ENCODE measurements around the gene CEP44.
"Not testable (repeated sequence)": the region's sequence is repeated elsewhere in the genome, so short reads cannot be mapped to it uniquely, and the experiment has no call there.

The CEP44 gene

DNA sequence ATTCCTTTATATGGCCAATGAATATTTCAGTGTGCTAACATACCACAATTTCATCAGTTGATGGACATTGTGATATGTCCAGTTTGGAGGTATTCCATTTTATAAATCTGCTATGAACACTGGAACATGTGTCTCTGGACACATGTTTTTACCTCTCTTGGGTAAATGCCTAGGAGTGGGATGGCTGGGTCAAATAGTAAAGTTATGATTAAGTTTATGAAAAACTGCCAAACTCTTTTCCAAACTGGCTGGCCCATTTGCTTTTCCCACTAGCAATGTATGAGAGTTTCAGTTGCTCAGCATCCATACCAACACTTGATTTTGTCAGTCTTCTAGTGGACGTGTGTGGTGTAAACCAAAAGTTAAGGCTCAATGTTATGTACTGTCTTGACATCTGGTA lies 40.5 kb downstream of the CEP44 start:
- DNase-seq (ENCODE audit: low read depth in 2 of 2): no peak

- DNase-seq (ENCODE audit: low read depth in 2 of 2): no peak
Measured at GRCh38 chr4:174324725-174325124, 41.0 kb downstream of the CEP44 start.

GRCh38 chr4:174332741-174333493 lies 49.2 kb downstream of the CEP44 start:
- no peak for DNase-seq (ENCODE audit: low read depth in 2 of 2)

- DNase-seq (ENCODE audit: low read depth in 2 of 2): no peak
Measured at GRCh38 chr4:174334628-174335027, 50.9 kb downstream of the CEP44 start.

GRCh38 chr4:174340714-174341113 lies 57.0 kb downstream of the CEP44 start:
- no peak for DNase-seq (ENCODE audit: low read depth in 2 of 2)

GRCh38 chr4:174349156-174349555 lies 65.4 kb downstream of the CEP44 start:
- no peak for DNase-seq (ENCODE audit: low read depth in 2 of 2)

GRCh38 chr4:174352061-174352819 lies 68.5 kb downstream of the CEP44 start:
- no peak for DNase-seq (ENCODE audit: low read depth in 2 of 2)

- no peak for DNase-seq (ENCODE audit: low read depth in 2 of 2)
Measured at GRCh38 chr4:174357321-174357720, 73.6 kb downstream of the CEP44 start.

DNA sequence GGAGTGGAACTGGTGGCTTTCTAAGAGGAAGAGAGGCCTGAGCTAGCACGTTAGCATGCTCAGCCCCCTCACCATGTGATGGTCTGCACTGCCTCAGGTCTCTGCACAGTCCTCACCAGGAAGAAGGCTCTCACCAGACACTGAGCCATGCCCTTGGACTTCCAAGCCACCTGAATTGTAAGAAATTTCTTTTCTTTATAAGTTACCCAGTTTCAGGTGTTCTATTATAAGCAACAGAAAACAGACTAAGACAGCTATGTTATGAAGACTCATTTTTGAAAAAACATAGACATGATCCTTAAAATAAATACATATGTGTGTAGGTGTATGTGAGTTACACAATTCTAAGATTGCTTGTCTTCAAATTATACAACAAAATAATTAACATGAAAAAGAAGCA lies 74.7 kb downstream of the CEP44 start:
- no peak for DNase-seq (ENCODE audit: low read depth in 2 of 2)

GRCh38 chr4:174358829-174359228 lies 75.1 kb downstream of the CEP44 start:
- DNase-seq (ENCODE audit: low read depth in 2 of 2): no peak

DNA sequence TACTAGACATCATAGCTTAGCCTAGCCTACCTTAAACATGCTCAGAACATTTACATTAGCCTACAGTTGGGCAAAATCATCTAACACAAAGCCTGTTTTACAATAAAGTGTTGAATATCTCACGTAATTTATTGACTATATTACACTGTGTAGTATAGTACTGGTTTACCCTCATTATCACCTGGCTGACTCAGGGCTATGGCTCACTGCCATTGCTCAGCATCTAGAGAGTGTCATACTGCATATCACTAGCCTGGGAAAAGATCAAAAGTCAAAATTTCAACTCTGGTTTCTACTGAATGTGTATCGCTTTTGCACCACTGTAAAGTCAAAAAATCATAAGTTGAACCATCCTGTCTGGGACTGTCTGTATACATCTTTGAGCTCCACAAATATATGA lies 78.6 kb downstream of the CEP44 start:
- no peak for DNase-seq (ENCODE audit: low read depth in 2 of 2)

DNA sequence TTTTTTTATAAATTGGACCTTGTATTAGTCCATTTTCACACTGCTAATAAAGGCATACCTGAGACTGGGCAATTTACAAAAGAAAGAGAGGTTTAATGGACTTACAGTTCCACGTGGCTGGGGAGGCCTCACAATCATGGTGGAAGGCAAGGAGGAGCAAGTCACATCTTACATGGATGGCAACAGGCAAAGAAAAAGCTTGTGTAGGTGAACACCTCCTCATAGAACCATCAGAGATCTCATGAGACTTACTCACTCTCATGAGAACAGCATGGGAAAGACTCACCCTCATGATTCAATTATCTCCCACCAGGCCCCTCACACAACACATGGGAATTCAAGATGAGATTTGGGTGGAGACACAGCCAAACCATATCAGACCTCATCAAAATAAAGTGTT lies 80.1 kb downstream of the CEP44 start:
- not testable (repeated sequence) for DNase-seq (ENCODE audit: low read depth in 2 of 2)

- DNase-seq (ENCODE audit: low read depth in 2 of 2): no peak
Measured at GRCh38 chr4:174365018-174365587, 81.4 kb downstream of the CEP44 start.

- no peak for DNase-seq (ENCODE audit: low read depth in 2 of 2)
Measured at GRCh38 chr4:174369985-174370384, 86.3 kb downstream of the CEP44 start.

DNA sequence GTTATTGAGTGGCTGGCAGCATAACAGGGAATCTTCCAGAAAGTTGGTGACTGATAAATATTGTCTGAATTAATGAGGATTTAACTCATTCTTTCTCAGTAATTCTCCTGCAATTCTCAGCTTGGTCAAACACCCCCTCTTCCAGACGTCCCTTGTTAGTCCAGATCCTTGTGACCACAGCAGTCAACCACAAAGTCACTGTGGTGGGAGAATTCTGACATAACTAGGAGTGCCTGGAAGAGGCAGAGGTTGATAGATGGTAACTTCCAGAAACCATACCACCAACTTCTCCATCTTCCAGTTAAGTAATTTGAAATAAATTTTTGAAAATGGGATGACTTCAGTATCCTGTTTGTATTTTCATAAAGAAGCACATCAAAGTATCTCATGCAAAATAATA lies 90.1 kb downstream of the CEP44 start:
- DNase-seq (ENCODE audit: low read depth in 2 of 2): no peak

- DNase-seq (ENCODE audit: low read depth in 2 of 2): no peak
Measured at GRCh38 chr4:174375422-174375821, 91.7 kb downstream of the CEP44 start.

DNA sequence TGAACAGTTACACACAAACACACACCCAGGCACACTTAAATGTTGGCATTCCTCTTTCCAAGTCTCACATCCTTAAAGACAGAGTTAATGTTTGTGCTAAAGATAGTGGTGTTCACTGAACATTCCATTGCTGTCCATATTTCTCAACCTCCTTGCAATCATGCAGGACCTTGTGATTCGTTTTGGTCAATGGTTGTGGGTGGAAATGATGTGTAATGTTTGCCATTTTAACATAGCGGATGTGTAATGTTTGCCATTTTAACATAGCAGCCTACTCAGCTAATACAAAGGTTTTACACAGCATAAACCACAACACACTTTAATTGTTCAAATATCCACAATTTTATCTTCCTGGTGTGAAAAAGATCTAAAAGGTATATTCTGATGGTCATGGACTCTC lies 93.9 kb downstream of the CEP44 start:
- DNase-seq (ENCODE audit: low read depth in 2 of 2): no peak

DNA sequence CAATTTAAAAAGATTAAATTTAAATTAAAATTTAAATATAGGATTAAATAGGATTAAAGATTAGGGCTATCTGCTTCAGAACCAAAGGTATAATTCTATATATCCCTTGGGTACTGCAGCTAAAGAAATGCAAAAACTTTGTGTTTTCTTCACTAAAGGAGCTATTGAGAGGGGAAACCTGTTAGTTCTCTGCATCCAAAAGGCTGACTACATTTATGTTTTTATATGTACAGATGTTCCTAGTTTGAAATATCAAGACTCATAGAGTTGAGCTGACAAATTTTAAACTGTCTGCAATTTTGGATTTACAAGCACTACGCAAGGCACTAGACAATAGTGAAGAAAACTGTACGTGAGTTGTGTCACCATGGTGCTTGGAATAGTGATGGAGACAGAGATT lies 95.2 kb downstream of the CEP44 start:
- DNase-seq (ENCODE audit: low read depth in 2 of 2): no peak

DNA sequence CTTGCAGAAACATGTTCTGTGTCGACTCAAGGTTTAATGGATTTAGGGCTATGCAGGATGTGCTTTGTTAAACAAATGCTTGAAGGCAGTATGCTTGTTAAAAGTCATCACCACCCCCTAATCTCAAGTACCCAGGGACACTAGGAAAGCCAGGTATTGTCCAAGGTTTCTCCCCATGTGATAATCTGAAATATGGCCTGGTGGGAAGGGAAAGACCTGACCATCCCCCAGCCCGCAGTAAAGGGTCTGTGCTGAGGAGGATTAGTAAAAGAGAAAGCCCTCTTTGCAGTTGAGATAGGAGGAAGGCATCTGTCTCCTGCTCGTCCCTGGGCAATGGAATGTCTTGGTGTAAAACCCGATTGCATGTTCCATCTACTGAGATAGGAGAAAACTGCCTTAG lies 96.5 kb downstream of the CEP44 start:
- not testable (repeated sequence) for DNase-seq (ENCODE audit: low read depth in 2 of 2)

GRCh38 chr4:174380699-174381439 lies 97.2 kb downstream of the CEP44 start:
- DNase-seq (ENCODE audit: low read depth in 2 of 2): no peak

GRCh38 chr4:174381440-174381800 lies 97.7 kb downstream of the CEP44 start:
- no peak for DNase-seq (ENCODE audit: low read depth in 2 of 2)
